ENCODE data around the gene OR2T10.
"Not testable (repeated sequence)": the region's sequence is repeated elsewhere in the genome, so short reads cannot be mapped to it uniquely, and the experiment has no call there.

The OR2T10 gene

GRCh38 chr1:248597589-248597988 is at the start of gene OR2T10:
OR2T10 (minus strand) TSS chr1:248597700; CDS start chr1:248593768, 3,932 bp downstream.
- DNase-seq: no peak

GRCh38 chr1:248645178-248645577 is 47.7 kb upstream of the OR2T10 start, which contains the start of gene OR2T35:
OR2T35 (minus strand) TSS chr1:248645278; CDS start chr1:248639258, 6,020 bp downstream.
- DNase-seq: not testable (repeated sequence)

GRCh38 chr1:248642971-248643651 is 45.6 kb upstream of the OR2T10 start:
- not testable (repeated sequence) for DNase-seq

GRCh38 chr1:248641583-248641982 is 44.1 kb upstream of the OR2T10 start:
- DNase-seq: not testable (repeated sequence)

- DNase-seq: not testable (repeated sequence)
Measured at GRCh38 chr1:248640906-248641305, 43.4 kb upstream of the OR2T10 start.

- DNase-seq: not testable (repeated sequence)
Measured at GRCh38 chr1:248639652-248640051, 42.2 kb upstream of the OR2T10 start.

- not testable (repeated sequence) for DNase-seq
Measured at GRCh38 chr1:248636612-248637011, 39.1 kb upstream of the OR2T10 start.

GRCh38 chr1:248634991-248635390 is 37.5 kb upstream of the OR2T10 start, which contains the start of gene OR2T11:
OR2T11 (minus strand) TSS chr1:248635091; CDS start chr1:248627128, 7,963 bp downstream.
- not testable (repeated sequence) for DNase-seq

- no peak for DNase-seq
Measured at GRCh38 chr1:248631354-248632008, 34.0 kb upstream of the OR2T10 start.

- no peak for DNase-seq
Measured at GRCh38 chr1:248630551-248630950, 33.1 kb upstream of the OR2T10 start.

GRCh38 chr1:248627971-248628844 is 30.7 kb upstream of the OR2T10 start:
- DNase-seq: no peak

GRCh38 chr1:248625971-248626370 is 28.5 kb upstream of the OR2T10 start:
- DNase-seq: no peak

- no peak for DNase-seq
Measured at GRCh38 chr1:248625166-248625565, 27.7 kb upstream of the OR2T10 start.

- peak; percentile 44 for DNase-seq
Measured at GRCh38 chr1:248622570-248623001, 25.1 kb upstream of the OR2T10 start.

- DNase-seq: no peak
Measured at GRCh38 chr1:248621770-248622169, 24.3 kb upstream of the OR2T10 start.

- peak; percentile 61 for DNase-seq
Measured at GRCh38 chr1:248618878-248619277, 21.4 kb upstream of the OR2T10 start.

GRCh38 chr1:248618119-248618518 is 20.6 kb upstream of the OR2T10 start:
- no peak for DNase-seq

GRCh38 chr1:248613742-248614141 is 16.2 kb upstream of the OR2T10 start:
- no peak for DNase-seq

- no peak for DNase-seq
Measured at GRCh38 chr1:248611883-248612414, 14.4 kb upstream of the OR2T10 start.

- DNase-seq: no peak
Measured at GRCh38 chr1:248610301-248610700, 12.8 kb upstream of the OR2T10 start.

GRCh38 chr1:248599396-248599795 is 1.9 kb upstream of the OR2T10 start:
- DNase-seq: no peak

- no peak for DNase-seq
Measured at GRCh38 chr1:248596615-248597014, 885 bp downstream of the OR2T10 start.

GRCh38 chr1:248593226-248593625 is 4.3 kb downstream of the OR2T10 start:
- DNase-seq: no peak

All from NCI-H2171 treated with DMSO at 0.1 percent for 48 hours (cell line).